ENCODE data around the gene ATAD2B.

The ATAD2B gene

DNA sequence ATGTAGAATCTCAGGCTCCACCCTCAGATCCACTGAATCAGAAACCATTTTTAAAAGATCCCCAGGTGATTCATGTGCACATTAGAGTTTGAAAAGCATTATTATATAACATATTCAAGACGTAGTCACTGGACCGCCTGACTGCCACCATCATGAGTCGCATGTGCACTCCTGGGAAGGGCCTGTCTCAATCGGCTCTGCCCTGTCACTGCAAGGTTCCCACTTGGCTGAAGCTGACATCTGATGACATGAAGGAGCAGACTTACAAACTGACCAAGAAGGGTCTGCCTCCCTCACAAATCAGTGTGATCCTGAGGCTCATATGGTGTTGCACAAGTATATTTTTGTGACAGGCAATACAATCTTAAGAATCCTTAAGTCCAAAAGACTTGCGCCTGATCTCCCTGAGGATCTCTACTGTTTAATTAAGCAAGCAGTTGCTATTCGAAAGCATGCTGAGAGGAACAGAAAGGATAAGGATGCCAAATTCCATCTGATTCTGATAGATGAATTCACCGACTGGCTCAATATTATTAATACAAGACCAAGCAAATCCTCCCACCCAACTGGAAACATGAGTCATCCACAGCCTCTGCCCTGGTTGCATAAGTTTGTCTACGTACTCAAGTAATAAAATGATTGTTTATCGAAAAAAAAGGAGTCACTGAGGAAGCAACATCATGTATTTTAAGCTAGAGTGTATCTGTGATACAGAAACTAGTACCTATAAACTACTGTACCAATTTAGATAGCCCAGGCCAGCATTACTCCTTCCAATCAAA, 26.2 kb downstream of the ATAD2B start:
- in situ Hi-C loops (cut with MboI; ENCODE audit: low pct_unique_long_range_greater_than_20kb, low sequenced_read_pairs, unreplicated experiment), result no loop called here
- TF ChIP-seq CTCF (IDR thresholded peaks at IDR 0.05; ENCODE audit: extremely low read depth, insufficient read depth, missing control alignments), result no peak
- DNase-seq (ENCODE audit: low spot score), result no peak

DNA sequence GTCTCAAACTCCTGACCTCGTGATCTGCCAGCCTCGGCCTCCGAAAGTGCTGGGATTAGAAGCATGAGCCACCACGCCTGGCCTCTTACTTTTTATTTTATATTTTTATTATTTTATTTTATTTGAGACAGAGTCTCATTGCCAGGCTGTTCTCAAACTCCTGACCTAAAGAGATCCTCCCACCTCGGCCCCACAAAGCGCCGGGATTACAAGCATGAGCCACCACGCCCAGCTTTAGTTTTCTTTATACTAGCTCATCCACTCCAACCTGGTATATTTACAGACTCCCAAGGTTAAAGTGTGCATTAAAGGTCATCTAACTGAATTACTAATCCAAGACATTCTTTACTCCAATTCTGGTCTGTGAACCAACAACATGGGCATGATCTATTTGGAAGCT, 26.8 kb downstream of the ATAD2B start:
- no peak for DNase-seq (ENCODE audit: low spot score)
- TF ChIP-seq CTCF (IDR thresholded peaks at IDR 0.05; ENCODE audit: extremely low read depth, insufficient read depth, missing control alignments), result no peak
- in situ Hi-C loops (cut with MboI; ENCODE audit: low pct_unique_long_range_greater_than_20kb, low sequenced_read_pairs, unreplicated experiment), result no loop called here

GRCh38 chr2:23871206-23871605, 55.7 kb downstream of the ATAD2B start:
- DNase-seq (ENCODE audit: low spot score), result no peak
- TF ChIP-seq CTCF (IDR thresholded peaks at IDR 0.05; ENCODE audit: extremely low read depth, insufficient read depth, missing control alignments), result no peak
- in situ Hi-C loops (cut with MboI; ENCODE audit: low pct_unique_long_range_greater_than_20kb, low sequenced_read_pairs, unreplicated experiment), result no loop called here

DNA sequence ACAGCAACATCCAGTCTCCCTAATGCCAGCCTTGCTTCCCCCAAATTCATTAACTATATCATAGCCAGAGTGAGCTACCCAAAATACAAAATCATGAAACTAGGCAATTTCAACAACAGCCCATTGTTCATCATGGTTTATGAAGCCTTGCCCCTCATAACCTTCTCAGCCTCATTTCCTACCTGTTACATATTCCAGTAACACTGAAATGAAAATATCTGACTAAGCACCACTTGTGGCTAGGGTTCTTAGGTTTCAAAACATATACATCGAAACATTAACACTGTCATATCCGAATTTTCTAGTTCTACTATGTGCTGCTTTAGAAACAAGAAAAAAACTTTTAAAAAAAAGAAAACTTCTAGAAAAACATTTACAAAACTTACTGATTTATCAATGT, 59.5 kb downstream of the ATAD2B start:
- TF ChIP-seq CTCF (IDR thresholded peaks at IDR 0.05; ENCODE audit: extremely low read depth, insufficient read depth, missing control alignments), result no peak
- no peak for DNase-seq (ENCODE audit: low spot score)
- in situ Hi-C loops (cut with MboI; ENCODE audit: low pct_unique_long_range_greater_than_20kb, low sequenced_read_pairs, unreplicated experiment), result no loop called here

- no peak for DNase-seq (ENCODE audit: low spot score)
- no peak for TF ChIP-seq CTCF (IDR thresholded peaks at IDR 0.05; ENCODE audit: extremely low read depth, insufficient read depth, missing control alignments)
- in situ Hi-C loops (cut with MboI; ENCODE audit: low pct_unique_long_range_greater_than_20kb, low sequenced_read_pairs, unreplicated experiment), result no loop called here
These were observed 64.1 kb downstream of the ATAD2B start for GRCh38 chr2:23862716-23863426.

- DNase-seq (ENCODE audit: low spot score), result no peak
These were observed 65.0 kb downstream of the ATAD2B start for GRCh38 chr2:23861952-23862351.

More at GRCh38 chr2:23861952-23862351, 65.0 kb downstream of the ATAD2B start:
- in situ Hi-C loops (cut with MboI; ENCODE audit: low pct_unique_long_range_greater_than_20kb, low sequenced_read_pairs, unreplicated experiment), result no loop called here
- no peak for TF ChIP-seq CTCF (IDR thresholded peaks at IDR 0.05; ENCODE audit: extremely low read depth, insufficient read depth, missing control alignments)
